SKM-1 (cell line): ENCODE results near the gene DRAM2.
"Not testable (repeated sequence)": the region's sequence is repeated elsewhere in the genome, so short reads cannot be mapped to it uniquely, and the experiment has no call there.

Source experiments
- DNase-seq: peaks from one replicate; lab custom pipeline; 2025; ENCODE audit not compliant: unreplicated experiment; lab: John Stamatoyannopoulos, UW

Gene DRAM2

DNA sequence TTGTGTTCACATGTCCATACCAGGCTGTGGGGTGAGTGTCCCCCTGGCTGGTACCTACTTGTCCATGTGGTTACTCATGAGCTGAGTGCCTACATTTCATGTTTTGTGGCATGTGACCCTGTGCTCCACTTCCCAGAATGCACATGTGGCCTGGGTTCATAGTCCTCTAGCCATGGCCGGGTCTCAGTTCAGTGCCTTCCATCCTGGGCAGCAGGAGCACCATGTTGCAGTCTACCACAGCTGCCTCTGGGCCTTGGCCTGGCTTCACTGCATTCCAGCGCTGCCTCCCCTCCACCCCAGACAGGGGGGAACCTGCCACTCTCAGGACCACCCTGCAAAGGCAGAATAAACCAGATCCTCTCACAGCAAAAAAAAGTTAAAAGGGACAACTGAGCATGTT, 5.6 kb upstream of the DRAM2 start:
- DNase-seq: no peak

DNA sequence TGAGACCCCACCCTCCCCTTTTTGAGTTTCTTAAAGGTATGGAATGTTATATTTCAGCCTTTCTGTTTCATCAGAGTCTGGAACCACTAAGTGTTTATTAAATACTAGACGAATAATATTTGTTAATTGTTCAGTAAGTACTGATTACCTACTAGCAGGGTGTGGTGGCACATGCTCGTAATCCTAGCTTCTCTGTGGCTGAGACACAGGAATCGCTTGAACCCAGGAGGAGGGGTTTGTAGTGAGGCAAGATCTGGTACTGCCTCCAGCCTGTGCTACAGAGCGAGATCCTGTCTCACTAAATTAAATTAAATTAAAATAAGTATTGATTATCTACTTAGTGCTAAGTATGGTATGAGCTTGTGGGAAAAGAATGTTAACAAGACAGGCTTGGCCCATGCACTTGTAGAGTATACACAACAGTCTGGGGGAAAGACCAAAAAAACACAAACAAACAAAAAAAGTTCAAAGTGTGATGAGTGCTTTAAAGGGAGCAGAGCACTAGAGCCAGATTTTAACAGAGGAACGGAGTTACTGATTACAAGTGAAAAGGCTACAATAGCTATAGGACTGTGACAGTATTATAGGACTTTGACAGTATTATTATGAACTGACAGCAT, 2.6 kb upstream of the DRAM2 start:
- DNase-seq: no peak

DNA sequence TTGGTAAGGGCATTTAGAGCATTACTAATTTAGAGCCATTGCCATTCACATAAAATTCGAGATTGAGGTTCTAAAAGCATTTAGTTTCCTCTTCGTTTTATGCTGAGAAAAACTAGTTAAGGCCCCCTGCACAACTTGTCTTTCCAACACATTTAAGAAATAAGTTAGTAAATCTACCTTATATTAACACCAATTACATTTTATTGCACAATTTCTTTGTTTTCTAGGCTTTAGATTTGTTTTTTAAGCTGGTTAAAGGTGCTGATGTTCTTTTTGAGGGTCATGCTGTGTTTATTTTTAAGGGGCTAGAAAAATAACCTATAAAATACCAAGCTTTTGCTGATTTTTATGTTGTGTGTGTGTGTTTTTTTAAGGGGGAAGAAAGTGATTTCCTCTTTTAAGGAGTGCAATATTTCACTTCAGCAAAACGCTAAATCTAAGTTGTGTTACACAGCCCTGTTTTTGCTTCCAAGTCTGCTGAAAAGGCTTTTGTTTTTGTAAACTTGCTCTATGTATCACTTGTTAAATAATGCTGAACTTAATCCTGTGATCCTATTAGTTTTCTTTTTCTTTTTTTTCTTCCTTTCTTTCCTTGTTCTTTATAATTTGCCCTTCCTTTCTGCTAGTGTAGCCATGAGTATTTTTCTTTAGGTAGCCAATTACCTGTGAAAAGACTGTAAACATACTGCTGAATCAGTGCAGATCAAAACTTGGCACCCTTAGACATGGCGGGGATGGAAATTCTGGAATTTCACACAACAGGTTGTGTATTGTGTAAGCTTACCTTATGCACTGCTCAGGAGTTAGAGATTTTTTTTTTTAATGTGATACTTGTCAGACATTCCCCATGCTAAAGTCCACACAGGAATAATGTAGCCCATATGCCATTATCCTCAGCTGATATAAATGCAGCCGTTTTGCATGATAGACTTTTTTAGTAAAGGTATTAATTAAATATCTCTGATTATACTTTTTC, 1.6 kb upstream of the DRAM2 start:
- DNase-seq: no peak

DNA sequence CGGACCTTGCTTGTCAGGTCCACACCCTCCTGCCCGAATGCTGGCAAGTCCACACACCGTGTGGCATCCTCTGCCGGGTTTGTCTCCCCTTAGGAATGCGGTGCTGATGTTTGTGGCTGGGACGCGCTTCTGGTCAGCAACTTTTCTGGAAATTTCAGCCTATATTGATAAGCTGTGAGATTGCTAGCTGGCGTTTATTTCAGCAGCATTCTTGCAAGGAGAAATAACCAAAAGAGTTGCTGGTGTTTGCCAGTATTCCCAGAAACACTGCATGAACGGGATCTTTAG, 731 bp upstream of the DRAM2 start:
- peak; percentile 7 for DNase-seq

DNA sequence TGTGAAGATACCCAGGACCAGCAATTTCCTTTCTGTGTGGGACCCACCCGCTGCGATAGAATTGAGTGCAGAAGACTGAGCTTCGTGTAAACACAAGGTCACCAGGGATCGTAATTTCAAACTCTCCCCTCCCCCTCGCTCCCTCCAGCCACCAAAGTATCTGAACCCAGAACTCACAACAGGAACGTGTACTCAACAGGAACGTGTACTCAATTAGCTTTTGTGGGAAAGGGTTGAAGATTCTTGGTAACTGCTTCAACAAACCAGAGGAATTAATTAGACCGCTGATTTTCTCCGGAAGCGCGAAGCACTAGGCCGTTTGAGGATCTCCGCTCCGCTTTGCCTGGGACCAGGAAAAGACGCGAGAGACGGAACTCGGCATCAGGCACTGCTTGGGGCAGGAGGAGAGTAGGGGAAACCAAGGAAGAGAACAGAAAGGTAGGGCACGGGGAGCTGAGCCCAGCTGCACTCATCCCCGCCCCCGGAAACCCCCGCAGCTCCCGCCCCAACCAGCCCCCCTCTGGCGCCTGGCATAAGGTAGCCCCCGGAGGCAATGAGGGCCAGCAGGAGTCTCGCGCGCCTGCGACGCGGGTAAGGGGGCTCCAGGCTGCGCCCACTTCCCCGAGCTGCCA, 453 bp downstream of the DRAM2 start:
- DNase-seq: peak; percentile 74

DNA sequence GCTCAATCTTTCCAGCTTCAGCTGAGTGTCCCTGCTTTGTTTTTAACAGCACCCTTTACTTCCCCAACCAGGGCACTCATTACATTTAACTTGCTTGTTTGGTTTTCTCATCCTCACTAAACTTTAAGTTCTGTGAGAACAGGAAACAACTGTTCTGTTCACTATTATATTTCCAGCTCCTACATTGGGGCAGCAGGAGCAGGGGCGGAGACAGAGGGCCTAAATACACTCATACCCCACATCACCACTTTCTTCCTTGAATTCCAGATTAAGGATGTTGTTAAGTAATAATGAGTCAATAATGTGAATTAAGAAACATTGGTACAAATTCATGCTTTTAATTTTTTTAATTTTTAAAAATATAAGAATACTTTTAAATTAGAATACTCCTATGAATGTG, 6.0 kb downstream of the DRAM2 start:
- no peak for DNase-seq

DNA sequence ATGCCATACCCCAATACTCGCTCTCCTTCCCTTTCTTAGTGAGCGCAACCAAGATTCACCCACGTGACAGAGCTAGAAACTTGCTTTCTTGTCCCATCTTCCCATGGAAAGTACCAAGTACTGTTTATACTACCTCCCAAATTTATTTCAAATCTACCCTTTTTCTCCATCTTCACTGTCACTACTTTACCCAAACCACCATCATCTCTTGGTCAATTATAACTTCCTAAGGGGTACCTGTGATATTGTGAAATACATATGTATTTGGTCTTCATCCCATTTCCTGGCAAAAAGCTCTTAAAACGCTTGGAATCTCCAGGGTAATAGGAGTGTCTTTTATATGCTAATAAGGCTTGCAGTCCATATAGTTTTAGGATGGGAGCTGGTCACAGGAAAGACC, 8.2 kb downstream of the DRAM2 start:
- DNase-seq: no peak

DNA sequence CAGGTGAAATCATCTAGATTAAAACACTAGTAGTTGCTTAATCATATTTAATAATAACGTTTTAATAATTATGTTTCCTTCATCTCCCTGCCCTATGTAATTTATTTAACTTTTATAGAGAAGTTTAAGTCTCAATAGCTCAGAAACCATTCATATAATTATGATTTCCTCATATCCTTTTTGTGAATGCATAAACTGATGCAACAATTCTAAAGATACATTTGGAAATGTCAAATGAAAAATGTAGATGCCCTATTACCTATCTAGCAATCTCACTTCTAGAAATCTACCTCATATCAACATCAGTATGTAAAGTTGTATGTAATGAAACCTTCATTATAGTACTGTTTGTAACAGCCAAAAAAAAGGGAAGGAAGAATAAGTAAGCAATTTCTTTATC, 10.5 kb downstream of the DRAM2 start:
- no peak for DNase-seq

DNA sequence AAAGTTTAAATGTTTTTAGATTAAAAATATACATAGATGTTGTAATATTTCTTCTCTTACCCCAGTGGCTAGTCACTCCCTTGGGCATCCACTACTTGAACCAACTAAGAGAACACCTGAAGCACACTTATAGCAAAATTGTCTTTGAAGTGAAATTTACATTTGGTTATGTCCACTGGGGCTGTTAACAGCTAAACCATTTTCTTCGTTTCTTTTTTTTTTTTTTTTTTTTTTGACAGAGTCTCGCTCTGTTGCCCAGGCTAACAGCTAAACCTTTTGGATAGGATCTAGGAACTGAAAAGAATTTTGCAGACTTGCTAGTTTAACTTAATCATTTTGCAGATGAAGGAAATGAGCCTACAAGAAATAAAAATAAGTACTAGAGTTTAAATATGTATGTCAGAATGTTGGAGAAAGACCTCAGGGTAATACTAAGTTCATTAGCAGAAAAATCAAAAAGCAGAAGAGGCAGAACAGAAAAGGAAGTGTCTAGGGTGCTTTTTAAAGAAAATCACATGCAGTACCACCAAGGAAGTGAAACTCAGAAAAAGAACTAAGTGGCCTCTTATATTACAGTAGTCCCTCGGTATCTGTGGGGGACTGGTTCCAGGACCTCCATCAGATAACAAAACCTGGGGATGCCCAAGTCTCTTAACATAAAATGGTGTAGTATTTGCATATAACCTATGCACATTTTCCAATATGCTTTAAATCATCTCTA, 11.8 kb downstream of the DRAM2 start:
- DNase-seq: peak; percentile 64

DNA sequence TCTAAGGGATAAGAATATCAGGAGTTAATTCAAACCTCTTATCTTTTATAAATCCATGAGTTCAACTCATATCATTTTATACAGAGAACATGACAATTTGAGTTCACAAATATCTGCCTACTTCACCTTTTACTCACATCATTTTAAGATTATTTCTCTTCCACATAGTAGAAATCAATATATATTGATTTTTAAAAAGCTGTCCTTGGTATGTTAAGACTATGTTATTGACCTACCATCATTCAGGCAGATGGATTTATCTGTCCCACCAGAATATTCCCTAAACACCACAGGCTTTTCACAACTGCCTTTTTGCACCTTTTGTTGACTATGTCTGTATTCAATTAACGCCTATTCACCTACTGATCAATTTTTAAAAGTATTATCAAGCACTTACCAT, 13.5 kb downstream of the DRAM2 start:
- no peak for DNase-seq

DNA sequence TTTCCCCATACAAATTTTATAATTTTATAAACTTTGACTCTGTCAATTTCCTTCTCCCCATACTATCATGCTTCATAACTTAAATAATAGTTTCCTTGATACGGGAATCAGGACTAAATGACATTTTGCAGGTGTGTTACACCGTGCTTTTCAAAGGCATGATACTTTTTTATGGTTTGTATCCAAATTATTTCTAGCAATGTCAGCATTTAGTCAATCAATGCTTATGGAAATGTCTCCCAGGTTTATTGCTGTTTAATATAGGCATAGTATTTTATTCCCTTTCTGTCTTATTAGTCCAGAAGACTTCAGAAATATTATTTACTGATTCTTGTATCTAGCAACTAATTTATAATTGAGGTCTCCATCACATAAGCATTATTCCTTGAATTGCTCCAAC, 23.4 kb downstream of the DRAM2 start:
- no peak for DNase-seq

DNA sequence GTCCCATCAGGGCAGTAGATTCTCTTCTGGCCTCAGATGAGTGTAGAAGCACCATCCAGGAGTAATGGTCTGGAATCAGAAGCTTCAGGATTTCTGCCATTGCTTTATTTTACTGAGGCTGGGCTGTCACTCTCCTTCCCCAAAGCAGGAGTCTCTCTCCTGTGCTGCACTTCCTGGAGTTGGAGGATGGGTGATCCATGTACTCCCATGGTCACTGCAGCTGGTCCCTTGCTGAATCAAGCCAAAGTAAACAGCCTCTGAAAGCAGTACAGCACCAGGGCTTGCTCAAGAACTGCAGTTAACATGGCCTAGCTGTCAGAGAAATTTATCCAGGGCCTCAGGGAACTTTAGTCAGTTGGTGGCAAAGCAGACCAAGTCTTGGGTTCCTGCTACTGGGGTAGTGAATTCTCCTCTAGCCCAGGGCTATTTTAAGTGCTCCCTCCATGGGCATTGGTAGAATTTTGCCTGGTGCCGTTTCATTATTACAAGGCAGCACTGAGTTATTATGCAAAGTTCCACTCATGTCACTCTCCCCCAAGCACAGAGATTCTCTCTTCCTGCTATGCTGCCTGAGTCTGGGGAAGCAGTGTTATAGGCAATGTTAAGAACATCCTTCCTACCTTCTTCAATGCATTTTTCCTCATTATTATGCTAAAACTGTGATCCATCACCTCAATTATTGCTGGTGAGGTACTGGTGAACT, 29.5 kb downstream of the DRAM2 start:
- DNase-seq: no peak

DNA sequence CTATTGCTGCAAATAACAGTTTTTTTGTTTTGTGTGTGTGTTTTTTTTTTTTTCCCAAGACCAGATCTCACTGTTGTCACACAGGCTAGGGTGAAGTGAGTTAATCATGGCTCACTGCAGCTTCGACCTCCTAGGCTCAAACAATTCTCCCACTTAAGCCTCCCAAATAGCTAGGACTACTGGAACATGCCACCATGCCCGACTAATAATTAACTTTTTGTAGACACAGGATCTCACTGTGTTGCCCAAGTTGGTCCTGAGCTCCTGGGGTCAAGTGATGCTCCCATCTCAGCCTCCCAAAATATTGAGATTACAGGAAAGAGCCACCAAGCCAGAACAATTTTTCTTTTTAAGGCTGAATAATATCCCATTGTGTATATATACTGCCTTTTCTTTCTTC, 34.9 kb downstream of the DRAM2 start:
- DNase-seq: no peak

DNA sequence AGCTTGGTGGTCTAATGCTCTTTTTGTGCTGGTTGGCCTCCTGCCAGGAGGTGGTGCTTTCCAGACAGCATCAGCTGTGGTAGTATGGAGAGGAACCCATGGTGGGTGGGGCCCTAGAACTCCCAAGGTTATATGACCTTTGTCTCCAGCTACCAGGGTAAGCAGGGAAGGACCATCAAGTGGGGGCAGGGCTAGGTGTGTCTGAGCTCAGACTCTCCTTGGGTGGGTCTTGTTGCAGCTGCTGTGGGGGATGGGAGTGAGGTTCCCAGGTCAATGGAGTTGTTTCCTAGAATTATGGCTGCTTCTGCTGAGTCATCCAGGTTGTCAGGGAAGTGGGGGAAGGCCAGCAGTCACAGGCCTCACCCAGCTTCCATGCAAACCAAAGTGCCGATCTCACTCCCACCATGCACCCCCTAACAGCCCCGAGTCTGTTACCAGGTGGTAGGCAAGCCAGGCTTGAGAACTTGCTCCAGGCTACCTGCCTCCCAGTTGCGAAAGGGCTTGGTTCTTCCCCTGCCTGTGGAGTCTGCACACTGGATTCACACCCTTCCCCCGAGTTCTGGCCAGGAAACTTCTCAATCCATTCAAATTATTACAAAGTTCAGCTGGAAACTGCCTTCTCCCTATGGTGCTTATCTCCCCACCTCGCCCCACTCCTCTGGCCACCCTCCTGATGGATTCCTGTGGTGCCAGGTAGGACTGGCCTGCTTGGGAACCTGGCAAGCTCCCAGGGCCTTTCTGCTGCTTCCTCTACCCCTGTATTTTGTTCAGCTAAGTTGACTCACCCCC, 37.8 kb downstream of the DRAM2 start:
- DNase-seq: no peak

DNA sequence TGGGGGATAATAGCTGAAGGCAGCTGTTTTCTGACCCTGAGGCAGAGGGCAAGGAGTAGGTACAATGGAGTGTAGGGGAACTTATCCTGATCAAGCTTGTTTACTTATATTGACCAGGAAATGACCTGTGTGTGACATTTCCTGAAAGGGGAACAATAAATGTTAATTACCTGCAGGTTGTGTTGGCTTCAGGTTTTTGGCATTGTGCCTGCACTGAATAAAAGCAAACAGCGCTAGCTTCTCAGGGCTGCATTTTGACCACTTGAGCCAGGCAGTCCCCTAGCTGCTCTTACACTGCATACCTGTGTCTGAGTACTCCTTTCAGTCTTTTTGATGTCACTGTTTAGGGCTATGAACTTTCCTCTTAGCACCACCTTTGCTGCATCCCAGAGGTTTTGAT, 40.6 kb downstream of the DRAM2 start:
- DNase-seq: no peak

DNA sequence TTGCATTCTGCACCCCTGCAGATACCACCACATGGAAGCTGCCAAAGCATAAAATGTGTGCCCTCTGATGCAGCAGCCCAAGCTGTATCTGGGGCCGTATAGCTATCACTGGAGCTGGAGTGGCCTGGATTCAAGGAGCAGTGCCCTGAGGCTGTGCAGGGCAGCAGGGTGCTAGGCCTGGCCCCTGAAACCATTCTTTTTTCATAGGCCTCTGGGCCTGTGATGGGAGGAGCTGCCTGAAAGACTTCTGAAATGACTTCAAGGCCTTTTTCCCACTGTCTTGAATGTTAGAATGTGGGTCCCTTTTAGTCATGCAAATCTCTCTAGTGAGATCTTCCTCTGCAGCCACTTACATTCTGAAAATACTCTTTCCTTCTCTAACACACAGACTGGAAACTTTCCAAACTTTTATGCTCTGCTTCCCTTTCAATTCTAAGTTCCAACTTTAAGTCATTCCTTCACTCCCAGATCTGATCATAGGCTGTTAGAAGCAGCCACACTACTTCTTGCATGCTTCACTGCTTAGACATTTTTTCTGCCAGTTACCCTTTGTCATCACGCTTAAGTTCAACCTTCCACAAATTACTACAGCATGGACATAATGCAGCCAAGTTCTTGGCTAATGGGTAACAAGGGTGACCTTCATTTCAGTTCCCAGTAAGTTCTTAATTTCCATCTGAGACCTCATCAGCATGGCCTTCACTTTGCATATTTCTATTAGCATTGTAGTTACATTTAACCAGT, 42.4 kb downstream of the DRAM2 start:
- no peak for DNase-seq

DNA sequence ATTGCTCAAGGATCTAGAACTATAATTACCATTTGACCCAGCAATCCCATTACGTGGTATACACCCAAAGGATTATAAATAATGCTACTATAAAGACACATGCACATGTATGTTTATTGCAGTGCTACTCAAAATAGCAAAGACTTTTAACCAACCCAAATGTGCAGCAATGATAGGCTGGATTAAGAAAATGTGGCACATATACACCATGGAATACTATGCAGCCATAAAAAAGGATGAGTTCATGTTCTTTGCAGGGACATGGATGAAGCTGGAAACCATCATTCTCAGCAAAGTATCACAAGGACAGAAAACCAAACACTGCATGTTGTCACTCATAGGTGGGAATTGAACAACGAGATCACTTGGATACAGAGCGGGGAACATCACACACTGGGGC, 44.5 kb downstream of the DRAM2 start:
- not testable (repeated sequence) for DNase-seq

DNA sequence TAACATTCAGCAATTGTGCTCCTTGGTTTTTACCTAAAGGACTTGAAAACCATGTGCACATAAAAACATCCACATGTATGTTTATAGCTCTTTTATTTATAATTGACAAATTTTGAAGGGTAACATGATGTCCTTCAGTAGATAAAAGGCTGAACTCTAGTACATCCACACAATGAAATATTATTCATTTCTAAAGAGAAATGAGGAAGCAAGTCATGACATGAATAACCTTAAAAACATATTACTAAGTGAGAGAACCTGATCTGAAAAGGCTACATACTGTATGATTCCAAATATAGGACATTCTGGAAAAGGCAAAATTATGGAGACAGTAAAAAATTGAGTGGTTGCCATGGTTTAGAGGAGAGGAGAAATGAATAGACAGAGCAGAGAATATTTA, 50.3 kb downstream of the DRAM2 start:
- no peak for DNase-seq

DNA sequence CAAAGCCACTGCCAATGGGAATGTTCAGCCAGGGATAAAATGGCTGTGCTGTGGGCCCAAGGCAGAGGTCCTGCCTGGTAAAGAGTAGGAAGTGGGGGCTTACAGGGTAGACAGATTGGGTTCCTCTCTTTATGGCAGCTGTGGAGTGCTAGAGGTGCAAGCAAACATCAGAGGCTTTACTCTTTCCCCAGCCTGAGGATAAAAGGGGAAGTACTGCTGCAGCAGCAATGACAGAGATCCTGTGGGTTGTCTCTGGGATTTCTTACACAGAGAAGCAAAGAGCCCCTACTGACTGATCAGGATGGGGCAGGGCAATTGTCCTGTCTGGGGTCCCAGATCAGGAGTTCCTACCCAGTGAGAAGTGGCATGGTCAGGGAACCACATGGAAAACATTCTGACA, 54.2 kb downstream of the DRAM2 start:
- no peak for DNase-seq

DNA sequence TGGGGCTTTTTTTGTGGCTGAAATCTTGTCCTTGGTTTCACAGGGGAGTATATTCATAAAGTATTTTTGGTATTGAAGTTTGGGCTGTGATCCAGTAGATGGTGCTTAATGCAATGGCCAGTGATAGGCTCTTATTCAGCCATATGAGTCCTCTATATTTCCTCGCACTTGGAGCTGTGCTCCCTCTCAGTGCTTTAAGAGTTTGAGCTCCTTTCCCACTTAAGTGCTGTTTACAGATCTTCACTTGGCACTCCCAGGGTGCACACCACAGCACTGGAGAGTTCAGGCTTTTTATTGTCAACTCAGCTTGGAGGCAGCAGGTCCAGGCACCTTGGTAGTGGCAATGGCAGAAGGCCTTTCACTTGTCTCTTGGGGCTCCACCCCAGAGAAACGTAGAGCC, 54.9 kb downstream of the DRAM2 start:
- DNase-seq: no peak
